ENCODE results near the gene SNRPA. TPM values are rescaled to one million over a fixed set of nuclear protein-coding genes. Genes with fewer than 3 reads are reported as not detected.
A peak's percentile ranks its signal among the peaks of the same experiment; 100 is the strongest.

The SNRPA gene
- total RNA-seq, 1 donor: 20.6 TPM

DNA sequence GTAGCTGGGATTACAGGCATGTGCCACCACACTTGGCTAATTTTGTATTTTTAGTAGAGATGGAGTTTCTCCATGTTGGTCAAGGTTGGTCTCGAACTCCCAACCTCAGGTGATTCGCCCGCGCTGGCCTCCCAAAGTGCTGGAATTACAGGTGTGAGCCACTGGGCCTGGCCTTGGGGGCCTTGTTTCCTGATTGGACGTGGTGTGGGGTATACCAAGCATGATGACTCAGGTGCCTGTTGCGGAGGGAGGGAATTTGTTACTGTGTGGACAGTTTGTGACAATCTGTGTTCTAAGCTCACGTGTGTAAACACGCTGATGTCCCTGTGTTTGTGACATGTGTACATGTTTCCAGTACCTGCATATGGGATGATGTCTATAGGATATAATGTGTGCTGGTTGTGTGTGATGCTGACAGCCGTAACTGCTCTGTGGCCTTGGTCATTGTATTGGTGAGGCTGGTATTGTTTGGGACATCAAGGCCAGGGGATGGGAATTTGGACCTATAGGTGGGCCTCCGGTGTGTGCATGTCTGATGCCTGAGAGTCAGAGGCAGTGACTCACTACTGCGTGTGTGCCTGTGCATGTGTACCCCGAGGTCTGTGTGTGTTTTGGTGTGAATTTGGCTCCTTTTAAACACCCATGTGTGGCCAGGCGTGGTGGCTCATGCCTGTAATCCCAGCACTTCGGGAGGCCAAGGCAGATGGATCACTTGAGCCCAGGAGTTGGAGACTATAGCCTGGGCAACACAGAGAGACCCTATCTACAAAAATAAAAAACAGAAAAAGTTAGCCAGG lies 46.4 kb downstream of the SNRPA start:
- Histone ChIP-seq H3K4me2 (ENCODE audit: insufficient read depth, low read length) (peak overlapping the region; percentile 96), H3K27me3 (ENCODE audit: insufficient read depth, low read length) (no peaks in the 10 kb centered on the region), H4K20me1 (ENCODE audit: insufficient read depth, low read length) (peaks cover 26% of the 10 kb centered on the region), H2AFZ (ENCODE audit: low read length) (peak overlapping the region; percentile 92), H3K4me1 (ENCODE audit: insufficient read depth, low read length) (peaks cover 28% of the 10 kb centered on the region), H3K36me3 (ENCODE audit: insufficient read depth, low read length) (peaks cover 20% of the 10 kb centered on the region), H3K27ac (ENCODE audit: low read depth, low read length) (peak overlapping the region; percentile 95), H3K9me3 (ENCODE audit: low read depth, low read length) (no peaks in the 10 kb centered on the region), H3K4me3 (ENCODE audit: insufficient read depth, low read length) (no peak overlapping the region), H3K79me2 (ENCODE audit: insufficient read depth, low read length) (peaks cover 33% of the 10 kb centered on the region)
- peak; percentile 55 for DNase-seq (ENCODE audit: insufficient read length, low spot score, missing footprints)
- TF ChIP-seq, protein P1, sequence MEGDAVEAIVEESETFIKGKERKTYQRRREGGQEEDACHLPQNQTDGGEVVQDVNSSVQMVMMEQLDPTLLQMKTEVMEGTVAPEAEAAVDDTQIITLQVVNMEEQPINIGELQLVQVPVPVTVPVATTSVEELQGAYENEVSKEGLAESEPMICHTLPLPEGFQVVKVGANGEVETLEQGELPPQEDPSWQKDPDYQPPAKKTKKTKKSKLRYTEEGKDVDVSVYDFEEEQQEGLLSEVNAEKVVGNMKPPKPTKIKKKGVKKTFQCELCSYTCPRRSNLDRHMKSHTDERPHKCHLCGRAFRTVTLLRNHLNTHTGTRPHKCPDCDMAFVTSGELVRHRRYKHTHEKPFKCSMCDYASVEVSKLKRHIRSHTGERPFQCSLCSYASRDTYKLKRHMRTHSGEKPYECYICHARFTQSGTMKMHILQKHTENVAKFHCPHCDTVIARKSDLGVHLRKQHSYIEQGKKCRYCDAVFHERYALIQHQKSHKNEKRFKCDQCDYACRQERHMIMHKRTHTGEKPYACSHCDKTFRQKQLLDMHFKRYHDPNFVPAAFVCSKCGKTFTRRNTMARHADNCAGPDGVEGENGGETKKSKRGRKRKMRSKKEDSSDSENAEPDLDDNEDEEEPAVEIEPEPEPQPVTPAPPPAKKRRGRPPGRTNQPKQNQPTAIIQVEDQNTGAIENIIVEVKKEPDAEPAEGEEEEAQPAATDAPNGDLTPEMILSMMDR (IDR thresholded peaks at IDR 0.05; ENCODE audit: extremely low read depth, low read depth, low read length): no peak

DNA sequence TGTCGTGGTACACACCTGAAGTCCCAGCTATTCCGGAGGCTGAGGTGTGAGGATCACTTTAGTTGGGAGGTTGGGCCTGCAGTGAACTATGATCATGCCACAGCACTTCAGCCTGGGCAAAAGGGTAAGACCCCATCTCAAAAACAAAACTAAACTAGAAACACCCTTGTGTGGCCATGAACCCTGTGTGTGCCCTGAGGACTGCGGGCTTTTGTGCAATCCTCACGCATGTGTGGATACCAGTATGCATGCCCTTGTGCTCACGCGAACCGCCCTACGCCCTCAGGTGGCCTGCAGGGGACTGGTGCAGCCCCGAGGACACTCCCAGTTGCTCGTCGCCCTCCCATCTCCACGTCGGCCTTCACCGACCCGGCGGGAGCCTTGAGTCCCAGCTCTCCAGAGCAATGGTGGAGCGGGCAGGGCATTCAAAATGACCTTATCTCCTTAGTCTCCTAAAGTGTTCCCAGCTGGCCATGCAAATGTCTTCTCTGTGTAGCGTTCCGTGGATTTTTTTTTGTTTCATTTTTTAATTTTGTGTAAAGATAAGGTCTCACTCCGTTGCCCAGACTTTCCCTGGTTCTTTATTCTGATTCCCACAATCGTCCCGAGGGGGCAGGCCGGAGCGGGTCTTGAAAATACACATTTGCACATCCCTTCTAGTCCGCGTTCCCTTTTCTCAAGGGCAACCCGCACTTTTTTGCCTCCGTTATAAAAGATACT lies 47.1 kb downstream of the SNRPA start:
- Histone ChIP-seq H3K4me2 (ENCODE audit: insufficient read depth, low read length) (peak overlapping the region; percentile 96), H4K20me1 (ENCODE audit: insufficient read depth, low read length) (peaks cover 34% of the 10 kb centered on the region), H3K79me2 (ENCODE audit: insufficient read depth, low read length) (peaks cover 41% of the 10 kb centered on the region), H3K27ac (ENCODE audit: low read depth, low read length) (peak overlapping the region; percentile 95), H3K9me3 (ENCODE audit: low read depth, low read length) (no peaks in the 10 kb centered on the region), H3K4me1 (ENCODE audit: insufficient read depth, low read length) (peaks cover 36% of the 10 kb centered on the region), H2AFZ (ENCODE audit: low read length) (peak overlapping the region; percentile 92), H3K27me3 (ENCODE audit: insufficient read depth, low read length) (no peaks in the 10 kb centered on the region), H3K36me3 (ENCODE audit: insufficient read depth, low read length) (peaks cover 23% of the 10 kb centered on the region), H3K4me3 (ENCODE audit: insufficient read depth, low read length) (peak overlapping the region; percentile 88)
- TF ChIP-seq, protein P1 (IDR thresholded peaks at IDR 0.05; ENCODE audit: extremely low read depth, low read depth, low read length): peak; percentile 38
- peak; percentile 96 for DNase-seq (ENCODE audit: insufficient read length, low spot score, missing footprints)

DNA sequence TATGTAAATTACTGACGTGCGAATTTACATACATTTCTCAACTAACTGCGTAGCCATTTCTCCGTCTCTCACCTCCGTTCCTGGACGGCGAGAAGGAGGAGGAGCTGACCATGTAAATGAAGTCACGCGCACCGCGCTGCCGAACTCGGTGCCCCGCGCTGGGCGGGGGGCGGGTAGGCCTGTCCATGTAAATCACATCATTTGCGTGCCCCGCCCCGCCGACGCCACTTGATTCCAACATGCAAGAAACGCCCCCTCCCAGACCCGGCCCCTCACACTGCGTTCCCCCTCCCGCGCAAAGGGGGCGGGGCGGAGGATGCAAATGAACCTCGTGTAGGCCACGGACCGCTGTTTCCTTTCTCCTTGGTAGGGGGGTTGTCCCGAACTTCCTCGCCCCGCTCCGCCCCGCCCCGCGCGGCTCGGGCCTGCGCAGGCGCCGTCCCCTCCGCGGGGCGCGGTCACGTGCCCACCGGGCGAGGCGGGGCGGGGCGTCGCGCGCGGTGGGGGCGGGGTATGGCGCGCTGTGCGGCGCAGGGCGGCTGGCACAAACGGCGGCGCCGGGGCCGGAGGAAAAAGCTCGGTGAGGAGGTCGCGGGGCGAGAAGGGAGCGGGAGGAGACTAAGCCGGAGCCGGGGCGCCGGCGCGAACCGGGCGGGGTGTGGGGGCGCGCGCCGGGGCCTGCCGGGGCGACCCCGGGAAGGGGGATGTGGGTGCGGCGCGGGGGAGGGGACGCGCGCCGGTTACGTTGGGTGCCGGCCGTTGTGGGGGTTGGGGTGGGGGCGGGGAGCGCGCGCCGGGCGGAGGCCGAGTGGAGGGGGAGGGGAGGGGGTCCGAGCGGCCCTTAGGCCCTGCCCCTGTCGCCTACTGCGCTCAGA lies 47.9 kb downstream of the SNRPA start, which contains the start of gene EGLN2:
Gene EGLN2, plus strand, starts transcription at position 509 of the 875 bp plus-strand sequence. CDS start 1,382 bp downstream, outside the sequence.
- Histone ChIP-seq H3K4me1 (ENCODE audit: insufficient read depth, low read length) (peaks cover 41% of the 10 kb centered on the region), H3K27ac (ENCODE audit: low read depth, low read length) (peak within 1 kb of the TSS; percentile 95)
- peak; percentile 99 for DNase-seq (ENCODE audit: insufficient read length, low spot score, missing footprints)

More for the DNA sequence above, 47.9 kb downstream of the SNRPA start, which contains the start of gene EGLN2:
- Histone ChIP-seq H2AFZ (ENCODE audit: low read length) (peak within 1 kb of the TSS; percentile 92), H3K79me2 (ENCODE audit: insufficient read depth, low read length) (peaks cover 49% of the 10 kb centered on the region), H3K9me3 (ENCODE audit: low read depth, low read length) (no peaks in the 10 kb centered on the region), H4K20me1 (ENCODE audit: insufficient read depth, low read length) (peaks cover 42% of the 10 kb centered on the region), H3K4me3 (ENCODE audit: insufficient read depth, low read length) (peak within 1 kb of the TSS; percentile 88), H3K4me2 (ENCODE audit: insufficient read depth, low read length) (peak within 1 kb of the TSS; percentile 96), H3K36me3 (ENCODE audit: insufficient read depth, low read length) (peaks cover 24% of the 10 kb centered on the region), H3K27me3 (ENCODE audit: insufficient read depth, low read length) (no peaks in the 10 kb centered on the region)
- TF ChIP-seq, protein P1 (IDR thresholded peaks at IDR 0.05; ENCODE audit: extremely low read depth, low read depth, low read length): no peak
